IMR-90 (cell line): ENCODE measurements around the gene RBM7. TPM values are rescaled to one million over a fixed set of nuclear protein-coding genes. Genes with fewer than 3 reads are reported as not detected.

Experiments used
- ATAC-seq: fragments of 200-7000 bp; cut with Tn5 transposase; 2 replicates; pipeline ENCODE4 v1.9.1; 2020; ENCODE audit warnings: low read depth, mild to moderate bottlenecking, moderate library complexity
- BruUV-seq: library from RNA; stranded (reverse); fragments of 400-500 nt; replicated peaks from 2 replicates; lab custom pipeline; 2021; lab: Mats Ljungman, UMichigan
- CTCF ChIA-PET: fragments of 300-600 bp; formaldehyde crosslinking; extraction: SDS; loops from one replicate; lab custom pipeline; 2021; ENCODE audit warnings: antibody characterized with exemption; lab: Yijun Ruan, JAX
- POLR2A ChIA-PET: fragments of 300-600 bp; sonication (Branson Sonifier 250); formaldehyde crosslinking; loops from one replicate; lab custom pipeline; 2022; ENCODE audit warnings: antibody characterized with exemption; ENCODE audit not compliant: unreplicated experiment; lab: Charles Lee
- DNase-seq: peaks from one replicate; pipeline ENCODE4 v3.0.0; 2013
- H2AFZ ChIP-seq: replicated peaks from 2 replicates; pipeline ENCODE3; 2013; ENCODE audit warnings: low read length, mild to moderate bottlenecking; ENCODE audit not compliant: poor library complexity
- H2AK5ac ChIP-seq: 2 replicates; pipeline ENCODE4 v1.6.1; 2013; ENCODE audit warnings: low read depth, low read length, inconsistent platforms
- H2AK9ac ChIP-seq: replicated peaks from 2 replicates; pipeline ENCODE3; 2013; ENCODE audit warnings: mild to moderate bottlenecking, low read depth, low read length, moderate library complexity; ENCODE audit not compliant: poor library complexity
- H2BK120ac ChIP-seq: 2 replicates; pipeline ENCODE4 v1.6.1; 2013; ENCODE audit warnings: low read depth, low read length, inconsistent platforms
- H2BK15ac ChIP-seq: 3 replicates; pipeline ENCODE4 v1.6.1; 2013; ENCODE audit warnings: low read depth, low read length, inconsistent platforms
- H2BK20ac ChIP-seq: 2 replicates; pipeline ENCODE4 v1.6.1; 2013; ENCODE audit warnings: low read depth, mild to moderate bottlenecking, inconsistent platforms, low read length, moderate library complexity
- H2BK5ac ChIP-seq: 2 replicates; pipeline ENCODE4 v1.6.1; 2013; ENCODE audit warnings: mild to moderate bottlenecking, low read depth, low read length, inconsistent platforms; ENCODE audit not compliant: poor library complexity, severe bottlenecking
- H3K14ac ChIP-seq: replicated peaks from 2 replicates; pipeline ENCODE4 v1.6.1; 2013; ENCODE audit warnings: low read depth, low read length, inconsistent platforms
- H3K18ac ChIP-seq: 2 replicates; pipeline ENCODE4 v1.6.1; 2013; ENCODE audit warnings: low read depth, low read length, control low read depth
- H3K23ac ChIP-seq: 2 replicates; pipeline ENCODE4 v1.6.1; 2013; ENCODE audit warnings: low read depth, low read length, inconsistent platforms
- H3K27ac ChIP-seq: 2 replicates; pipeline ENCODE4 v1.5.1; 2013; ENCODE audit warnings: mild to moderate bottlenecking, control low read depth, low read length; ENCODE audit not compliant: insufficient read depth
- H3K27me3 ChIP-seq: 2 replicates; pipeline ENCODE4 v1.6.1; 2013; ENCODE audit warnings: low read length; ENCODE audit not compliant: control insufficient read depth, insufficient read depth
- H3K36me3 ChIP-seq: 2 replicates; pipeline ENCODE4 v1.6.1; 2013; ENCODE audit warnings: low read length, mixed read lengths; ENCODE audit not compliant: control insufficient read depth, insufficient read depth
- H3K4ac ChIP-seq: 2 replicates; pipeline ENCODE4 v1.6.1; 2013; ENCODE audit warnings: low read depth, low read length, inconsistent platforms
- H3K4me1 ChIP-seq: 2 replicates; pipeline ENCODE4 v1.6.1; 2013; ENCODE audit warnings: low read length, mixed read lengths; ENCODE audit not compliant: control insufficient read depth, insufficient read depth
- H3K4me2 ChIP-seq: 2 replicates; pipeline ENCODE4 v1.6.1; 2013; ENCODE audit warnings: low read depth, mild to moderate bottlenecking, control low read depth, low read length, moderate library complexity
- H3K4me3 ChIP-seq: 2 replicates; pipeline ENCODE4 v1.5.1; 2013; ENCODE audit warnings: low read depth, mild to moderate bottlenecking, control low read depth, low read length, moderate library complexity; ENCODE audit not compliant: insufficient read depth
- H3K56ac ChIP-seq: 2 replicates; pipeline ENCODE4 v1.6.1; 2013; ENCODE audit warnings: low read length, inconsistent platforms; ENCODE audit not compliant: insufficient read depth; ENCODE audit errors: extremely low read depth
- H3K79me1 ChIP-seq, 2 experiments: 2 replicates each; pipeline ENCODE4 v1.6.1; 2013; ENCODE audit warnings: low read length in 2 of 2, inconsistent platforms in 1 of 2, low read depth in 1 of 2
- H3K9ac ChIP-seq: 2 replicates; pipeline ENCODE4 v1.6.1; 2013; ENCODE audit warnings: low read depth, low read length, control low read depth
- H3K9me1 ChIP-seq: 2 replicates; pipeline ENCODE4 v1.6.1; 2013; ENCODE audit warnings: low read length, inconsistent platforms; ENCODE audit not compliant: insufficient read depth
- H3K9me3 ChIP-seq: 2 replicates; pipeline ENCODE4 v1.6.1; 2013; ENCODE audit warnings: low read length; ENCODE audit not compliant: control insufficient read depth, insufficient read depth
- H4K20me1 ChIP-seq: 2 replicates; pipeline ENCODE4 v1.6.1; 2013; ENCODE audit warnings: low read length, inconsistent platforms; ENCODE audit not compliant: insufficient read depth
- H4K5ac ChIP-seq: 2 replicates; pipeline ENCODE4 v1.6.1; 2013; ENCODE audit warnings: mild to moderate bottlenecking, low read depth, low read length, control low read depth
- H4K8ac ChIP-seq, 2 experiments: 2 replicates each; pipeline ENCODE4 v1.6.1; 2013; ENCODE audit warnings: low read depth in 2 of 2, low read length in 2 of 2, control low read depth in 1 of 2, inconsistent platforms in 1 of 2
- H4K91ac ChIP-seq: 2 replicates; pipeline ENCODE4 v1.6.1; 2013; ENCODE audit warnings: low read depth, low read length, inconsistent platforms; ENCODE audit not compliant: insufficient read depth
- BHLHE40 ChIP-seq: fragments of 150-350 bp; IDR thresholded peaks from 2 replicates; pipeline ENCODE4 v1.6.1; 2016; ENCODE audit warnings: mild to moderate bottlenecking, low read depth, low read length
- FOS ChIP-seq: fragments of 150-350 bp; IDR thresholded peaks from 2 replicates; pipeline ENCODE4 v1.6.1; 2016; ENCODE audit warnings: low read depth, low read length
- WGBS, 2 experiments: methylation state at CpG; one replicate each; pipeline versions ENCODE4 v1.1.5 to v1.1.7; 2013; ENCODE audit warnings: missing lambda C conversion rate in 2 of 2; ENCODE audit not compliant: insufficient read length in 1 of 2; ENCODE audit errors: extremely low coverage in 2 of 2; 5-methylcytosine and 5-hydroxymethylcytosine counted together
- dilution Hi-C: fragments of 300-500 bp; cut with HindIII; formaldehyde crosslinking; loops from one replicate; pipeline ENCODE4 v1.14.3; 2018; ENCODE audit warnings: low sequenced_read_pairs; ENCODE audit not compliant: unreplicated experiment
- in situ Hi-C: fragments of 300-500 bp; cut with MboI; formaldehyde crosslinking; loops from 3 replicates; pipeline ENCODE4 v1.14.3; 2019; ENCODE audit warnings: low sequenced_read_pairs, inconsistent platforms, mixed read lengths
- intact Hi-C: fragments of 100-400 bp; cut with micrococcal nuclease; formaldehyde crosslinking; loops from 2 replicates; pipeline ENCODE4 v1.10.0; 2022
- polyA plus RNA-seq, 3 experiments: library from polyadenylated mRNA; depleted of rRNA; stranded (reverse); fragments of >200 nt; gene quantifications; 2 replicates each; pipeline ENCODE4 v1.2.3, GENCODE V29; 2012; ENCODE audit warnings: low replicate concordance in 1 of 3
- total RNA-seq: library from RNA; depleted of rRNA; stranded (reverse); fragments of >200 nt; gene quantifications from 2 replicates; pipeline ENCODE4 v1.2.3, GENCODE V29; 2012
- TF ChIP-seq, protein P1 (sequence below): fragments of 150-350 bp; IDR thresholded peaks from 2 replicates; pipeline ENCODE4 v1.6.1; 2017; ENCODE audit warnings: mild to moderate bottlenecking, antibody characterized with exemption, low read length, low read depth

Gene RBM7
- total and polyA plus RNA-seq, 2 of the 4 experiments (the other 2 are of a cell fraction): 27.8 to 111 TPM

DNA sequence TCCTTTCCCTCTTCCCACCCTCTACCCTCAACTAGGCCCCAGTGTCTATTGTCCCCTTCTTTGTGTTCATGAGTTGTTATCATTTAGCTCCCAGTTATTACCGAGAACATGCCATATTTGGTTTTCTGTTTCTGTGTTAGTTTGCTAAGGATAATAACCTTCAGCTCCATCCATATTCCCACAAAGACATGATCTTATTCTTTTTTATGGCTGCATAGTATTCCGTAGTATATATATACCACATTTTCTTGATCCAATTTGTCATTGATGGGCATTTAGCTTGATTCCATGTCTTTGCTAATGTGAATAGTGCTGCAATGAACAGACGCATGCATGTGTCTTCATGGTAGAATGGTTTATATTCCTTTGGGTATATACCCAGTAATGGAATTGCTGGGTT, 18.0 kb upstream of the RBM7 start:
- ChIA-PET CTCF (interaction anchor here (1.0 to 1.8 kb wide), 2 partner anchors 15 to 16 kb away, joined by 3 to 7 read pairs; no protein-coding TSS in a partner anchor), POLR2A (no interaction called here)
- no peak overlapping the region for H4K91ac ChIP-seq
- no peak for DNase-seq
- dilution Hi-C loops: no loop called here
- H3K9ac ChIP-seq: no peak overlapping the region
- H2BK120ac ChIP-seq: no peak overlapping the region
- no peak overlapping the region for H2BK5ac ChIP-seq
- no peak overlapping the region for H2AFZ ChIP-seq
- no peak overlapping the region for H3K27ac ChIP-seq
- no peaks in the 10 kb centered on the region for H3K79me1 ChIP-seq
- no peaks in the 10 kb centered on the region for H4K20me1 ChIP-seq
- no peak overlapping the region for H3K4me2 ChIP-seq
- BruUV-seq: no TSS peak
- H3K23ac ChIP-seq: no peak overlapping the region
- H2BK20ac ChIP-seq: no peak overlapping the region
- intact Hi-C loops: no loop called here
- no peak overlapping the region for H3K14ac ChIP-seq
- H3K4ac ChIP-seq: no peak overlapping the region
- no peak overlapping the region for H4K8ac ChIP-seq
- no peak overlapping the region for H2AK5ac ChIP-seq
- ATAC-seq: no peak
- H3K36me3 ChIP-seq: no peaks in the 10 kb centered on the region
- H2BK15ac ChIP-seq: no peak overlapping the region
- H3K18ac ChIP-seq: no peak overlapping the region
- WGBS, 2 experiments: no CpG with 5 or more reads among the region's 3 CpGs
- in situ Hi-C loops: no loop called here
- no peak overlapping the region for H4K5ac ChIP-seq
- H3K9me1 ChIP-seq: peaks cover 1% of the 10 kb centered on the region
- H3K9me3 ChIP-seq: no peaks in the 10 kb centered on the region
- H3K4me3 ChIP-seq: no peak overlapping the region
- TF ChIP-seq BHLHE40 (no peak), FOS (no peak)
- TF ChIP-seq, protein P1, sequence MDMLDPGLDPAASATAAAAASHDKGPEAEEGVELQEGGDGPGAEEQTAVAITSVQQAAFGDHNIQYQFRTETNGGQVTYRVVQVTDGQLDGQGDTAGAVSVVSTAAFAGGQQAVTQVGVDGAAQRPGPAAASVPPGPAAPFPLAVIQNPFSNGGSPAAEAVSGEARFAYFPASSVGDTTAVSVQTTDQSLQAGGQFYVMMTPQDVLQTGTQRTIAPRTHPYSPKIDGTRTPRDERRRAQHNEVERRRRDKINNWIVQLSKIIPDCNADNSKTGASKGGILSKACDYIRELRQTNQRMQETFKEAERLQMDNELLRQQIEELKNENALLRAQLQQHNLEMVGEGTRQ: no peak
- peaks cover 3% of the 10 kb centered on the region for H3K4me1 ChIP-seq
- no peak overlapping the region for H3K56ac ChIP-seq
- no peaks in the 10 kb centered on the region for H3K27me3 ChIP-seq
- no peak overlapping the region for H2AK9ac ChIP-seq
